GM12878 (cell line): ENCODE measurements around the gene BMERB1.

Source experiments
- CHD1 ChIP-seq: IDR thresholded peaks from 2 replicates; pipeline ENCODE4 v1.6.1; 2012; ENCODE audit warnings: low read depth, low read length, improper control_type of control experiment
- ETV6 ChIP-seq, 2 experiments: fragments of 450-650 bp in 1 of 2; IDR thresholded peaks in 1 of 2; conservative IDR thresholded peaks in 1 of 2; 2 replicates each; pipeline ENCODE4 v1.6.1; 2014; ENCODE audit warnings: antibody characterized with exemption in 1 of 2, borderline replicate concordance in 1 of 2, low read depth in 1 of 2, mild to moderate bottlenecking in 1 of 2, moderate library complexity in 1 of 2
- EZH2 ChIP-seq: IDR thresholded peaks from 2 replicates; pipeline ENCODE4 v1.6.1; 2012; ENCODE audit warnings: low read depth, mild to moderate bottlenecking, control low read depth, inconsistent platforms, low read length, borderline replicate concordance; ENCODE audit not compliant: control insufficient read depth
- GABPA ChIP-seq: IDR thresholded peaks from 2 replicates; pipeline ENCODE4 v1.6.1; 2014; ENCODE audit warnings: antibody characterized with exemption, low read depth, mild to moderate bottlenecking, inconsistent platforms
- POLR2A ChIP-seq: IDR thresholded peaks from 2 replicates; pipeline ENCODE4 v1.6.1; 2011; ENCODE audit warnings: low read depth, mild to moderate bottlenecking, low read length
- RFX5 ChIP-seq: IDR thresholded peaks from 2 replicates; pipeline ENCODE4 v1.6.1; 2011; ENCODE audit warnings: low read depth, low read length, improper control_type of control experiment
- TBL1XR1 ChIP-seq: IDR thresholded peaks from 2 replicates; pipeline ENCODE4 v1.6.1; 2012; ENCODE audit warnings: low read depth, low read length, improper control_type of control experiment
- TF ChIP-seq, protein P1 (sequence below), 3 experiments: IDR thresholded peaks in 2 of 3; conservative IDR thresholded peaks in 1 of 3; 2 replicates each; pipeline ENCODE4 v1.5.1; 2011; ENCODE audit warnings: low read depth in 3 of 3, low read length in 3 of 3, mild to moderate bottlenecking in 3 of 3, control low read depth in 2 of 3, moderate library complexity in 2 of 3, inconsistent platforms in 1 of 3, mixed read lengths in 1 of 3; ENCODE audit not compliant: control insufficient read depth in 2 of 3, insufficient read depth in 1 of 3; ENCODE audit errors: extremely low read depth in 1 of 3

DNA sequence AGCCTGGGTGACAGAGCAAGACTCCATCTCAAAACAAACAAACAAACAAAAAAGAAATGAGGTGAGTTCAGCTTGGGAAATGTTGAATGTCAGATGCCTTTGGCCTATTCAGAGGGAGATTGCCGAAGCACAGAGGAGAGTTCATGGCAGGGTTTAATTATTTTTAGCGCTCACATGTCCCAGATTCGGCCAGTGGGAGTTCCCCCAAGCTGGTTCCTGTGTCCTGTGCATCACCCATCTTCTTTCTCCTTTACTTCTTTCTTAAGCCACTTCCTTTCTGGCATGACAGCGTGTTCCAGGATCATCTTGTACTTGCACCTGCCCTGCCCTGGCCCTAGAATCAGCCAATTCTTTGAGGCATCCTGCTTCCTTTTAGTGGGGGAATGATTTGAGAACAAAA, 29.6 kb upstream of the BMERB1 start:
- no peak for TF ChIP-seq ETV6 (conservative IDR thresholded peaks at IDR 0.05 in 1 of 2, IDR thresholded peaks at IDR 0.05 in 1 of 2; ENCODE audit: borderline replicate concordance in 1 of 2, low read depth in 1 of 2)
- TF ChIP-seq, protein P1, sequence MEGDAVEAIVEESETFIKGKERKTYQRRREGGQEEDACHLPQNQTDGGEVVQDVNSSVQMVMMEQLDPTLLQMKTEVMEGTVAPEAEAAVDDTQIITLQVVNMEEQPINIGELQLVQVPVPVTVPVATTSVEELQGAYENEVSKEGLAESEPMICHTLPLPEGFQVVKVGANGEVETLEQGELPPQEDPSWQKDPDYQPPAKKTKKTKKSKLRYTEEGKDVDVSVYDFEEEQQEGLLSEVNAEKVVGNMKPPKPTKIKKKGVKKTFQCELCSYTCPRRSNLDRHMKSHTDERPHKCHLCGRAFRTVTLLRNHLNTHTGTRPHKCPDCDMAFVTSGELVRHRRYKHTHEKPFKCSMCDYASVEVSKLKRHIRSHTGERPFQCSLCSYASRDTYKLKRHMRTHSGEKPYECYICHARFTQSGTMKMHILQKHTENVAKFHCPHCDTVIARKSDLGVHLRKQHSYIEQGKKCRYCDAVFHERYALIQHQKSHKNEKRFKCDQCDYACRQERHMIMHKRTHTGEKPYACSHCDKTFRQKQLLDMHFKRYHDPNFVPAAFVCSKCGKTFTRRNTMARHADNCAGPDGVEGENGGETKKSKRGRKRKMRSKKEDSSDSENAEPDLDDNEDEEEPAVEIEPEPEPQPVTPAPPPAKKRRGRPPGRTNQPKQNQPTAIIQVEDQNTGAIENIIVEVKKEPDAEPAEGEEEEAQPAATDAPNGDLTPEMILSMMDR (IDR thresholded peaks at IDR 0.05 in 2 of 3, conservative IDR thresholded peaks at IDR 0.05 in 1 of 3; ENCODE audit: control insufficient read depth in 2 of 3, extremely low read depth in 1 of 3, insufficient read depth in 1 of 3, low read depth in 3 of 3, low read length in 3 of 3) = no peak
- TF ChIP-seq POLR2A = no peak
- no peak for TF ChIP-seq EZH2
- TF ChIP-seq RFX5 = no peak
- no peak for TF ChIP-seq CHD1
- TF ChIP-seq TBL1XR1 = no peak
- no peak for TF ChIP-seq GABPA
